Testis (tissue), 2 donors: ENCODE data around the gene SGMS2.

ENCODE experiments used
- POLR2A ChIP-seq: fragments of 450-650 bp; IDR thresholded peaks from one replicate; pipeline ENCODE4 v1.6.1; 2017; ENCODE audit warnings: antibody characterized with exemption, mild to moderate bottlenecking, moderate library complexity
- TF ChIP-seq, protein P1 (sequence below), 3 experiments: fragments of 450-650 bp in 2 of 3; fragments of 200-600 bp in 1 of 3; sonication (generic) in 1 of 3; IDR thresholded peaks; one replicate each; pipeline ENCODE4 v1.5.1; 2016 to 2019; ENCODE audit warnings: antibody characterized with exemption in 3 of 3, mild to moderate bottlenecking in 2 of 3, moderate library complexity in 1 of 3

DNA sequence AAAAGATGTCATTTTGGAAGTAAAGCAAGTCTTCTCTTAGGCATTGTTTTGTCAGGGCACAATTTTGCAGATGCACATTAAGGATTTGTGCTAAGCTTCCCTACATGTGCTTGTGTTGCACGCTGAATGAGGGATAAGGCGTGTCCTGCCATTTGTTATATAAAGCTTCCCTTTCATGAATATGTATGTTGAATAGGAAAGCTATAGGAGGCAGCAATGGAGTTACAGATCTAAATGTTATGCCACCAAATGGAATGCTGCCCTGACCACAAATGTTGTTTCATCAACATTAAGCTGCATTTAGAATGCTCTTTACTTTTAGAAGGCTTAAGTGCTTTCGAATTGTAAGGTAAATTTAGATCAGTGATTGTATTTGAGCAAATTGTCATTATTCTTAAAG lies 20.9 kb downstream of the SGMS2 start:
- TF ChIP-seq, protein P1, sequence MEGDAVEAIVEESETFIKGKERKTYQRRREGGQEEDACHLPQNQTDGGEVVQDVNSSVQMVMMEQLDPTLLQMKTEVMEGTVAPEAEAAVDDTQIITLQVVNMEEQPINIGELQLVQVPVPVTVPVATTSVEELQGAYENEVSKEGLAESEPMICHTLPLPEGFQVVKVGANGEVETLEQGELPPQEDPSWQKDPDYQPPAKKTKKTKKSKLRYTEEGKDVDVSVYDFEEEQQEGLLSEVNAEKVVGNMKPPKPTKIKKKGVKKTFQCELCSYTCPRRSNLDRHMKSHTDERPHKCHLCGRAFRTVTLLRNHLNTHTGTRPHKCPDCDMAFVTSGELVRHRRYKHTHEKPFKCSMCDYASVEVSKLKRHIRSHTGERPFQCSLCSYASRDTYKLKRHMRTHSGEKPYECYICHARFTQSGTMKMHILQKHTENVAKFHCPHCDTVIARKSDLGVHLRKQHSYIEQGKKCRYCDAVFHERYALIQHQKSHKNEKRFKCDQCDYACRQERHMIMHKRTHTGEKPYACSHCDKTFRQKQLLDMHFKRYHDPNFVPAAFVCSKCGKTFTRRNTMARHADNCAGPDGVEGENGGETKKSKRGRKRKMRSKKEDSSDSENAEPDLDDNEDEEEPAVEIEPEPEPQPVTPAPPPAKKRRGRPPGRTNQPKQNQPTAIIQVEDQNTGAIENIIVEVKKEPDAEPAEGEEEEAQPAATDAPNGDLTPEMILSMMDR (IDR thresholded peaks at IDR 0.05): no peak
- no peak for TF ChIP-seq POLR2A
